Femur (tissue), 1 donor: ENCODE data around the gene UTP14A.
A peak's percentile ranks its signal among the peaks of the same experiment; 100 is the strongest.
"Not testable (repeated sequence)": the region's sequence is repeated elsewhere in the genome, so short reads cannot be mapped to it uniquely, and the experiment has no call there.

Source experiments
- DNase-seq: peaks from one replicate; pipeline ENCODE4 v3.0.0-alpha.2; 2017

The UTP14A gene

GRCh38 chrX:129905787-129906580 is at the start of gene UTP14A:
Gene UTP14A, plus strand, starts transcription at chrX:129906164. Its CDS starts 47 bp downstream, at chrX:129906211.
- peak; percentile 93 for DNase-seq

- DNase-seq = not testable (repeated sequence)
Measured at GRCh38 chrX:129859134-129859533, 46.8 kb upstream of the UTP14A start.

GRCh38 chrX:129866321-129866720 is 39.6 kb upstream of the UTP14A start:
- DNase-seq = not testable (repeated sequence)

GRCh38 chrX:129872524-129872923 is 33.4 kb upstream of the UTP14A start:
- DNase-seq = no peak

- DNase-seq = no peak
Measured at GRCh38 chrX:129875669-129876068, 30.3 kb upstream of the UTP14A start.

- DNase-seq = peak; percentile 40
Measured at GRCh38 chrX:129876771-129877305, 29.1 kb upstream of the UTP14A start.

- DNase-seq = no peak
Measured at GRCh38 chrX:129877401-129877800, 28.6 kb upstream of the UTP14A start.

GRCh38 chrX:129900054-129900453 is 5.9 kb upstream of the UTP14A start:
- no peak for DNase-seq

GRCh38 chrX:129908636-129909035 is 2.7 kb downstream of the UTP14A start:
- DNase-seq = no peak

GRCh38 chrX:129925305-129926092 is 19.5 kb downstream of the UTP14A start:
- DNase-seq = peak; percentile 73

- DNase-seq = no peak
Measured at GRCh38 chrX:129930941-129931410, 25.0 kb downstream of the UTP14A start.

- peak; percentile 93 for DNase-seq
Measured at GRCh38 chrX:129931411-129932015, 25.5 kb downstream of the UTP14A start.

GRCh38 chrX:129932016-129932820 is 26.3 kb downstream of the UTP14A start:
- peak; percentile 93 for DNase-seq

- no peak for DNase-seq
Measured at GRCh38 chrX:129932821-129933321, 26.9 kb downstream of the UTP14A start.

GRCh38 chrX:129933700-129934099 is 27.7 kb downstream of the UTP14A start:
- DNase-seq = no peak

GRCh38 chrX:129934461-129934860 is 28.5 kb downstream of the UTP14A start:
- DNase-seq = no peak

- DNase-seq = no peak
Measured at GRCh38 chrX:129934952-129935351, 29.0 kb downstream of the UTP14A start.

GRCh38 chrX:129938081-129938480 is 32.1 kb downstream of the UTP14A start:
- DNase-seq = no peak

- no peak for DNase-seq
Measured at GRCh38 chrX:129939986-129940385, 34.0 kb downstream of the UTP14A start.

- DNase-seq = no peak
Measured at GRCh38 chrX:129940721-129941120, 34.8 kb downstream of the UTP14A start.

- DNase-seq = no peak
Measured at GRCh38 chrX:129945131-129945530, 39.2 kb downstream of the UTP14A start.

- no peak for DNase-seq
Measured at GRCh38 chrX:129953334-129953648, 47.3 kb downstream of the UTP14A start.
